Astrocyte of the hippocampus (primary cell): ENCODE measurements around the gene AGPAT3.

Source experiments
- DNase-seq: peaks from one replicate; pipeline ENCODE4 v3.0.0; 2011; ENCODE audit warnings: low read depth, low spot score

Gene AGPAT3

GRCh38 chr21:43922949-43923348, 57.9 kb downstream of the AGPAT3 start:
- DNase-seq, result no peak

GRCh38 chr21:43923391-43923790, 58.4 kb downstream of the AGPAT3 start:
- DNase-seq, result no peak

- no peak for DNase-seq
Measured at GRCh38 chr21:43924421-43925095, 59.5 kb downstream of the AGPAT3 start.

GRCh38 chr21:43925096-43925481, 60.1 kb downstream of the AGPAT3 start:
- DNase-seq, result no peak

- DNase-seq, result no peak
Measured at GRCh38 chr21:43925609-43926008, 60.6 kb downstream of the AGPAT3 start.

GRCh38 chr21:43926196-43926595, 61.2 kb downstream of the AGPAT3 start:
- no peak for DNase-seq

GRCh38 chr21:43927591-43928221, 62.7 kb downstream of the AGPAT3 start:
- DNase-seq, result no peak

GRCh38 chr21:43928222-43929125, 63.5 kb downstream of the AGPAT3 start:
- no peak for DNase-seq

GRCh38 chr21:43929217-43929971, 64.4 kb downstream of the AGPAT3 start:
- no peak for DNase-seq

- no peak for DNase-seq
Measured at GRCh38 chr21:43930074-43930847, 65.2 kb downstream of the AGPAT3 start.

GRCh38 chr21:43930848-43931375, 65.9 kb downstream of the AGPAT3 start:
- DNase-seq, result no peak

GRCh38 chr21:43931489-43931888, 66.5 kb downstream of the AGPAT3 start:
- no peak for DNase-seq

GRCh38 chr21:43932005-43932404, 67.0 kb downstream of the AGPAT3 start:
- DNase-seq, result no peak

- DNase-seq, result no peak
Measured at GRCh38 chr21:43933199-43933598, 68.2 kb downstream of the AGPAT3 start.

GRCh38 chr21:43933680-43934079, 68.7 kb downstream of the AGPAT3 start:
- DNase-seq, result no peak

- DNase-seq, result no peak
Measured at GRCh38 chr21:43934116-43934515, 69.1 kb downstream of the AGPAT3 start.

GRCh38 chr21:43934716-43935705, 70.0 kb downstream of the AGPAT3 start:
- DNase-seq, result no peak

GRCh38 chr21:43935711-43936110, 70.7 kb downstream of the AGPAT3 start:
- DNase-seq, result no peak

GRCh38 chr21:43936247-43936967, 71.4 kb downstream of the AGPAT3 start:
- peak; percentile 52 for DNase-seq
